K562 (cell line): Measurements from ENCODE around the gene XPO6. TPM values are rescaled to one million over a fixed set of nuclear protein-coding genes. Genes with fewer than 3 reads are reported as not detected.

Experiments
- polyA plus RNA-seq, 8 experiments: library from polyadenylated mRNA; depleted of rRNA in 4 of 8; stranded (reverse) in 5 of 8; unstranded in 3 of 8; fragments of >200 nt; fragmentation: Nextera tagmentation in 2 of 8; fragmentation: Illumina TruSeq in 1 of 8; extraction: Ambion mirVana in 2 of 8; extraction: Trizol in 1 of 8; gene quantifications; 2 replicates each; pipeline versions ENCODE4 v1.2.1 to v1.2.3, GENCODE V29; 2011 to 2014; ENCODE audit warnings: inconsistent platforms in 1 of 8, missing spikeins in 1 of 8
- total RNA-seq, 7 experiments: library from RNA; depleted of rRNA in 6 of 7; stranded (reverse); fragments of >200 nt in 6 of 7; fragmentation: Illumina TruSeq in 2 of 7; extraction: Trizol in 2 of 7; gene quantifications; 2 replicates each; pipeline versions ENCODE4 v1.2.1 to v1.2.3, GENCODE V29; 2011 to 2021; ENCODE audit warnings: low replicate concordance in 1 of 7
- TF ChIP-seq, protein P1 (sequence below), 2 experiments: fragments of 450-650 bp in 1 of 2; sonication (generic) in 1 of 2; formaldehyde crosslinking in 1 of 2; IDR thresholded peaks; 2 replicates each; pipeline versions ENCODE4 v1.7.1 to v1.9.0; 2016 to 2022; ENCODE audit warnings: inconsistent platforms in 1 of 2, mild to moderate bottlenecking in 1 of 2, missing genetic modification reagents in 1 of 2

XPO6 gene
- total and polyA plus RNA-seq, 9 of the 15 experiments (the other 6 are each of a cell fraction or from before 2014, with no cell fraction given) = 11.2 to 196 (median 119) TPM

DNA sequence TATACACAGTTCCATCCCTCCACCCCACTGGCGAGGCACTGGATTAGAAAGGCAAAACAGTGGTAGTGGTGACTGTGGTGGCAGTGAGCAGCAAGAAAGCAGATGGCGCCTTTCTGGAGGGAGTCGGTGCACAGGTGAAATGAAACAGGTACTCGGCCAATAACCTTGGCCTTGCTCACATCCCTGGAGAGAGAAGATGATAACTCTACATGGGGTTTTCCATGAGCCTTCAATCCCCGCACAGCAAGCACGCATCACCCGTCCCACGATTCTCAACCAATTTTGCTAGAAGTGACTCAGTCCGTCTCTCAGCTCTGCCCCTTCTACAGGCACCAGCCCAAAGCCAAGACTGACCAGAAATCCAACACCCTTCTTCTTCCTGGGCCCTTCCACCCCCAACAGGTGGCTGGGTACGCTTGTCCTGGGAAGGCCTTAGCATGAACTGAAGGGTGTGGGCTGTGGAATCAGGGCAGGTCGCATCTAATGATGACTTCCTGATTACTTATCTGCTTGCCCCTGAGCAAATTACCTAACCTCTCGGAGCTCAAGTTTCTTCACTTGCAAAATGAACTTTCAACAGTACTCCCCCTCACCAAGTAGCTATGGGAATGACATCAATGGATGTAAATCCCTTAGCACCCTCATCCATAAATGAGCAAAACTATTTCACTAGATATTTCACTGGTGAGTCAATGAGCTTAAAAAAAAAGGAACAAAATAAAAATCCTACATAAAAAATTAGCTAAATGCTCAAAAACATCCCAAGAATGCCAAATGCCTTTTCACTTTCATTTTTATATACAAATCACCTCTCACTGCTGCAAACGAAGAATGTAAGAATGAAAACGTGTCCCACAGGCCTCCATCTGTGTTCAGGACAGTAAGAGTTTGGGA lies 18.0 kb downstream of the XPO6 start (continued):
- TF ChIP-seq, protein P1, sequence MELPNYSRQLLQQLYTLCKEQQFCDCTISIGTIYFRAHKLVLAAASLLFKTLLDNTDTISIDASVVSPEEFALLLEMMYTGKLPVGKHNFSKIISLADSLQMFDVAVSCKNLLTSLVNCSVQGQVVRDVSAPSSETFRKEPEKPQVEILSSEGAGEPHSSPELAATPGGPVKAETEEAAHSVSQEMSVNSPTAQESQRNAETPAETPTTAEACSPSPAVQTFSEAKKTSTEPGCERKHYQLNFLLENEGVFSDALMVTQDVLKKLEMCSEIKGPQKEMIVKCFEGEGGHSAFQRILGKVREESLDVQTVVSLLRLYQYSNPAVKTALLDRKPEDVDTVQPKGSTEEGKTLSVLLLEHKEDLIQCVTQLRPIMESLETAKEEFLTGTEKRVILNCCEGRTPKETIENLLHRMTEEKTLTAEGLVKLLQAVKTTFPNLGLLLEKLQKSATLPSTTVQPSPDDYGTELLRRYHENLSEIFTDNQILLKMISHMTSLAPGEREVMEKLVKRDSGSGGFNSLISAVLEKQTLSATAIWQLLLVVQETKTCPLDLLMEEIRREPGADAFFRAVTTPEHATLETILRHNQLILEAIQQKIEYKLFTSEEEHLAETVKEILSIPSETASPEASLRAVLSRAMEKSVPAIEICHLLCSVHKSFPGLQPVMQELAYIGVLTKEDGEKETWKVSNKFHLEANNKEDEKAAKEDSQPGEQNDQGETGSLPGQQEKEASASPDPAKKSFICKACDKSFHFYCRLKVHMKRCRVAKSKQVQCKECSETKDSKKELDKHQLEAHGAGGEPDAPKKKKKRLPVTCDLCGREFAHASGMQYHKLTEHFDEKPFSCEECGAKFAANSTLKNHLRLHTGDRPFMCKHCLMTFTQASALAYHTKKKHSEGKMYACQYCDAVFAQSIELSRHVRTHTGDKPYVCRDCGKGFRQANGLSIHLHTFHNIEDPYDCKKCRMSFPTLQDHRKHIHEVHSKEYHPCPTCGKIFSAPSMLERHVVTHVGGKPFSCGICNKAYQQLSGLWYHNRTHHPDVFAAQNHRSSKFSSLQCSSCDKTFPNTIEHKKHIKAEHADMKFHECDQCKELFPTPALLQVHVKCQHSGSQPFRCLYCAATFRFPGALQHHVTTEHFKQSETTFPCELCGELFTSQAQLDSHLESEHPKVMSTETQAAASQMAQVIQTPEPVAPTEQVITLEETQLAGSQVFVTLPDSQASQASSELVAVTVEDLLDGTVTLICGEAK (IDR thresholded peaks at IDR 0.05) = no peak
- TF ChIP-seq, protein P1 (CRISPR knock-in tag; IDR thresholded peaks at IDR 0.05) = no peak
